HCT116 (cell line): ENCODE results near the gene SEMA3B. TPM values are rescaled to one million over a fixed set of nuclear protein-coding genes. Genes with fewer than 3 reads are reported as not detected.
A peak's percentile ranks its signal among the peaks of the same experiment; 100 is the strongest.

Experiments used
- ATAC-seq: fragments of 200-7000 bp; cut with Tn5 transposase; 2 replicates; pipeline ENCODE4 v1.9.1; 2020; ENCODE audit warnings: mild to moderate bottlenecking, moderate library complexity
- BruUV-seq: library from RNA; stranded (reverse); fragments of 400-500 nt; replicated peaks from 2 replicates; lab custom pipeline; 2021; lab: Mats Ljungman, UMichigan
- CTCF ChIA-PET: fragments of 300-600 bp; sonication (Branson Sonifier 250); formaldehyde crosslinking; loops from one replicate; lab custom pipeline; 2021; ENCODE audit warnings: antibody characterized with exemption; lab: Charles Lee
- POLR2A ChIA-PET: fragments of 300-600, 350-600 bp; sonication (Branson Sonifier 250); formaldehyde crosslinking; loops from one replicate; lab custom pipeline; 2021; ENCODE audit warnings: antibody characterized with exemption; lab: Charles Lee
- RAD21 ChIA-PET, 2 experiments: fragments of 300-600 bp; sonication (Branson Sonifier 250); formaldehyde crosslinking; loops; one replicate each; lab custom pipeline; 2023; ENCODE audit warnings: low total read pairs in 2 of 2; ENCODE audit not compliant: uncharacterized antibody in 2 of 2, unreplicated experiment in 2 of 2, low non-redundant PET in 1 of 2; lab: Charles Lee
- DNase-seq: peaks from one replicate; pipeline ENCODE4 v3.0.0-alpha.2; 2010; ENCODE audit warnings: low read depth, low spot score
- H2AFZ ChIP-seq: fragments of 200-600 bp; shearing (Covaris generic), sonication (generic); 2 replicates; pipeline ENCODE4 v1.6.1; 2017; ENCODE audit warnings: low read depth, mixed run types, mixed read lengths, antibody characterized with exemption, low read length; ENCODE audit not compliant: poor library complexity, severe bottlenecking
- H3K27ac ChIP-seq: 2 replicates; pipeline ENCODE4 v1.5.1; 2012; ENCODE audit warnings: low read depth, low read length
- H3K27me3 ChIP-seq: fragments of 200-600 bp; sonication (generic); 2 replicates; pipeline ENCODE4 v1.6.1; 2016; ENCODE audit warnings: mixed run types, low read length, mixed read lengths; ENCODE audit not compliant: insufficient read depth
- H3K36me3 ChIP-seq, 2 experiments: fragments of 200-500 bp in 1 of 2; fragments of 200-600 bp in 1 of 2; sonication (Bioruptor generic) in 1 of 2; sonication (generic) in 1 of 2; 2 replicates each; pipeline versions ENCODE4 v1.5.1 to v1.6.1; 2014 to 2016; ENCODE audit warnings: low read length in 2 of 2, inconsistent platforms in 1 of 2, mixed read lengths in 1 of 2, mixed run types in 1 of 2; ENCODE audit not compliant: insufficient read depth in 2 of 2, control insufficient read depth in 1 of 2
- H3K4me1 ChIP-seq, 2 experiments: fragments of 200-600 bp in 1 of 2; sonication (generic) in 1 of 2; 2 replicates each; pipeline versions ENCODE4 v1.5.1 to v1.6.1; 2012 to 2017; ENCODE audit warnings: low read length in 2 of 2, inconsistent platforms in 1 of 2, mild to moderate bottlenecking in 1 of 2, mixed read lengths in 1 of 2, mixed run types in 1 of 2, moderate library complexity in 1 of 2; ENCODE audit not compliant: insufficient read depth in 2 of 2, control insufficient read depth in 1 of 2
- H3K4me2 ChIP-seq: fragments of 200-600 bp; sonication (generic); 2 replicates; pipeline ENCODE4 v1.6.1; 2017; ENCODE audit warnings: mixed run types, low read length, mixed read lengths
- H3K4me3 ChIP-seq, 2 experiments: fragments of 200-600 bp in 1 of 2; sonication (generic) in 1 of 2; replicated peaks in 1 of 2; 2 replicates each; pipeline ENCODE4 v1.5.1; 2011 to 2016; ENCODE audit warnings: low read length in 2 of 2, control low read depth in 1 of 2, low read depth in 1 of 2, mild to moderate bottlenecking in 1 of 2, mixed read lengths in 1 of 2, mixed run types in 1 of 2
- H3K79me2 ChIP-seq: fragments of 200-600 bp; sonication (generic); 2 replicates; pipeline ENCODE4 v1.6.1; 2017; ENCODE audit warnings: mild to moderate bottlenecking, mixed run types, low read length, moderate library complexity, mixed read lengths; ENCODE audit not compliant: insufficient read depth
- H3K9ac ChIP-seq: fragments of 200-600 bp; sonication (generic); 2 replicates; pipeline ENCODE4 v1.6.1; 2016; ENCODE audit warnings: low read length, mixed read lengths
- H3K9me2 ChIP-seq: fragments of 200-600 bp; sonication (generic), shearing (Covaris generic); 2 replicates; pipeline ENCODE4 v1.6.1; 2017; ENCODE audit warnings: mixed run types, mild to moderate bottlenecking, moderate library complexity; ENCODE audit not compliant: insufficient read depth
- H3K9me3 ChIP-seq, 2 experiments: fragments of 200-500 bp in 1 of 2; fragments of 200-600 bp in 1 of 2; sonication (Bioruptor generic) in 1 of 2; sonication (generic) in 1 of 2; 2 replicates each; pipeline ENCODE4 v1.6.1; 2014 to 2017; ENCODE audit warnings: low read length in 2 of 2, mixed read lengths in 2 of 2, inconsistent platforms in 1 of 2, low read depth in 1 of 2, mild to moderate bottlenecking in 1 of 2, mixed run types in 1 of 2, moderate library complexity in 1 of 2; ENCODE audit not compliant: control insufficient read depth in 1 of 2, insufficient read depth in 1 of 2
- H4K20me1 ChIP-seq: fragments of 200-600 bp; sonication (generic), shearing (Covaris generic); 2 replicates; pipeline ENCODE4 v1.6.1; 2017; ENCODE audit warnings: mixed run types, mild to moderate bottlenecking, moderate library complexity; ENCODE audit not compliant: insufficient read depth
- EGR1 ChIP-seq: IDR thresholded peaks from 2 replicates; pipeline ENCODE4 v1.6.1; 2012; ENCODE audit warnings: low read depth
- EZH2 ChIP-seq: fragments of 200-600 bp; sonication (generic); IDR thresholded peaks from 2 replicates; pipeline ENCODE4 v1.6.1; 2017; ENCODE audit warnings: antibody characterized with exemption, mixed run types
- EZH2phosphoT487 ChIP-seq: fragments of 200-600 bp; IDR thresholded peaks from 2 replicates; pipeline ENCODE4 v1.6.1; 2018; ENCODE audit warnings: antibody characterized with exemption, borderline replicate concordance
- FOSL1 ChIP-seq: IDR thresholded peaks from 2 replicates; pipeline ENCODE4 v1.6.1; 2012; ENCODE audit warnings: low read depth
- MAX ChIP-seq: IDR thresholded peaks from 2 replicates; pipeline ENCODE4 v1.6.1; 2012
- POLR2A ChIP-seq: IDR thresholded peaks from 2 replicates; pipeline ENCODE4 v1.7.0; 2011; ENCODE audit warnings: borderline replicate concordance; ENCODE audit not compliant: insufficient read depth, insufficient read length; ENCODE audit errors: extremely low read depth
- RAD21 ChIP-seq: IDR thresholded peaks from 2 replicates; pipeline ENCODE4 v1.6.1; 2012; ENCODE audit warnings: low read depth, mild to moderate bottlenecking
- YY1 ChIP-seq: IDR thresholded peaks from 2 replicates; pipeline ENCODE4 v1.6.1; 2011; ENCODE audit warnings: low read length, low read depth, moderate library complexity, mild to moderate bottlenecking; ENCODE audit not compliant: insufficient replicate concordance; ENCODE audit errors: extremely low read depth
- ZFX ChIP-seq: fragments of 450-650 bp; IDR thresholded peaks from 2 replicates; pipeline ENCODE4 v1.6.1; 2017
- intact Hi-C: fragments of 100-400 bp; cut with micrococcal nuclease; formaldehyde crosslinking; loops from 2 replicates; pipeline ENCODE4 v1.10.0; 2022
- total RNA-seq: library from RNA; stranded (reverse); gene quantifications from one replicate; pipeline ENCODE4 v1.2.1, GENCODE V29; 2021; ENCODE audit not compliant: unreplicated experiment
- TF ChIP-seq, protein P1 (sequence below): IDR thresholded peaks from 2 replicates; pipeline ENCODE4 v1.6.1; 2011; ENCODE audit warnings: mild to moderate bottlenecking, low read length, moderate library complexity; ENCODE audit not compliant: insufficient replicate concordance; ENCODE audit errors: extremely low read depth
- TF ChIP-seq, protein P2 (sequence below): IDR thresholded peaks from 2 replicates; pipeline ENCODE4 v1.6.1; 2012

The SEMA3B gene
- total RNA-seq, 1 experiment from 2014 or later: 46.2 TPM

DNA sequence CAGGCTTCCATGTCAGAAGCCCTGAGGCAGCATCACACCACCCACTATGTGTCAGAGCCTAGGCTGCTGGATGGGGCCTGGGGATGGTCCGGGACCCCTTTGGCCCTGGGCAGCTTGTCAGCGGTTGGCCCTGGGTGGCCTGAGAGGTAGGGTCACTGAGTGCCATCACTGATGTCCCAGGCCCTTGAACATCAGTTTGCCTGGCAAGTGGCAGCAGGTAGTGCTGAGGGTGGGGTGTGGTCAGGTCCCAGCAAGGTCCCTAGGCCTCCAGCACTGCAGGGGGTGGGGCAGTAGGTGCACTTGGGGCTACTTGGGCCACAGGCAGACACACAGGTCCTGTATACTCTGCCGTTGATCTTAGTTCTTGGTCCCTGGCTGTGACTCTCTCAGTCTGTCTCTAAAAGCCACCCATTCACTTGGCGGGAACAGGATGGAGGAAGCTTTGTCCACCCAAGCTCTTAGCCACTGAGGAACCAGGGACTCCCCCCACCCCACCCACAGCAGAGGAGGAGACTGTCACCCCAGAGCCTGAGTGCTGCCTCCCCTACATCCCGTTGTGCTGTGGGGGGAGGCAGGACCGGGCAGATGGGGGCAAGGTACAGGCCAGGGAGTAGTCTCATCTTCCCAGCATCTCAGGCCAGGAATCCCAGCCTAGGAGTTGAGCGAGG, 27.1 kb upstream of the SEMA3B start:
- H3K27ac ChIP-seq: peak overlapping the region; percentile 13; the same call in 1 of the 2 replicates
- H3K9ac ChIP-seq: no peak overlapping the region
- BruUV-seq: no TSS peak
- intact Hi-C loops: no loop called here
- TF ChIP-seq YY1: no peak
- TF ChIP-seq, protein P1, sequence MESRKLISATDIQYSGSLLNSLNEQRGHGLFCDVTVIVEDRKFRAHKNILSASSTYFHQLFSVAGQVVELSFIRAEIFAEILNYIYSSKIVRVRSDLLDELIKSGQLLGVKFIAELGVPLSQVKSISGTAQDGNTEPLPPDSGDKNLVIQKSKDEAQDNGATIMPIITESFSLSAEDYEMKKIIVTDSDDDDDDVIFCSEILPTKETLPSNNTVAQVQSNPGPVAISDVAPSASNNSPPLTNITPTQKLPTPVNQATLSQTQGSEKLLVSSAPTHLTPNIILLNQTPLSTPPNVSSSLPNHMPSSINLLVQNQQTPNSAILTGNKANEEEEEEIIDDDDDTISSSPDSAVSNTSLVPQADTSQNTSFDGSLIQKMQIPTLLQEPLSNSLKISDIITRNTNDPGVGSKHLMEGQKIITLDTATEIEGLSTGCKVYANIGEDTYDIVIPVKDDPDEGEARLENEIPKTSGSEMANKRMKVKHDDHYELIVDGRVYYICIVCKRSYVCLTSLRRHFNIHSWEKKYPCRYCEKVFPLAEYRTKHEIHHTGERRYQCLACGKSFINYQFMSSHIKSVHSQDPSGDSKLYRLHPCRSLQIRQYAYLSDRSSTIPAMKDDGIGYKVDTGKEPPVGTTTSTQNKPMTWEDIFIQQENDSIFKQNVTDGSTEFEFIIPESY: no peak
- no peak for TF ChIP-seq RAD21
- TF ChIP-seq MAX: no peak
- TF ChIP-seq, protein P2, sequence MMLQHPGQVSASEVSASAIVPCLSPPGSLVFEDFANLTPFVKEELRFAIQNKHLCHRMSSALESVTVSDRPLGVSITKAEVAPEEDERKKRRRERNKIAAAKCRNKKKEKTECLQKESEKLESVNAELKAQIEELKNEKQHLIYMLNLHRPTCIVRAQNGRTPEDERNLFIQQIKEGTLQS: no peak
- no peak for TF ChIP-seq EZH2phosphoT487
- no peak for TF ChIP-seq EGR1
- TF ChIP-seq POLR2A: no peak
- TF ChIP-seq ZFX: no peak
- TF ChIP-seq FOSL1: no peak
- TF ChIP-seq EZH2: no peak
- no peaks in the 10 kb centered on the region for H3K9me3 ChIP-seq
- ChIA-PET POLR2A (no interaction called here), CTCF (no interaction called here), RAD21 (no interaction called here)
- H3K4me3 ChIP-seq: no peak overlapping the region
- H3K4me2 ChIP-seq: no peak overlapping the region
- H3K36me3 ChIP-seq: peaks cover 0 to 5% of the 10 kb centered on the region in 2 experiments; a peak in 1 of 4 replicates
- peaks cover 95% of the 10 kb centered on the region for H3K79me2 ChIP-seq
- H4K20me1 ChIP-seq: 0 out of 2 replicates have a peak, but pooled peaks cover 4% of the 10 kb centered on the region
- H3K4me1 ChIP-seq: peaks cover 39 to 58% of the 10 kb centered on the region in 2 experiments
- no peaks in the 10 kb centered on the region for H3K9me2 ChIP-seq
- H2AFZ ChIP-seq: no peak overlapping the region
- no peak for ATAC-seq
- H3K27me3 ChIP-seq: no peaks in the 10 kb centered on the region
- DNase-seq: no peak
